ENCODE data around the gene SRGN.

SRGN gene

DNA sequence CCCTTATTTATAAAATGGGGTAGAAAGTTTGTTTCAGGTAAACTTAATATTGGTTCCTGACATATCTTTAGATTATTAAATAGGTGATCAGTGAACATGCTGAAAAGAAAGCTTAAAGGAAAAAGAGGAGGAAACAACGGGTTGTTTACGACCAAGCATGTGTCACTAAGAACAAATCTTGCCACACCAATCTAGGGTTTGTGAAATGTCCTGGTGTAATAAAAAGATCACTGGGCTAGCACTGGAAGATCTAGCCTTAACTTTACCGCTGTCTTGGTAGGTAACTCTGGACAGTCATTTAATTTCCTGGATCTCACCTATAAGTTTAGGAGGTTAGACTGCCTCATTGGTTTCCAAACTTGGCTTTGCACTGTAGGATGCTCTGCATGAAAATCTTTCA, 55.1 kb downstream of the SRGN start:
- DNase-seq: no peak

DNA sequence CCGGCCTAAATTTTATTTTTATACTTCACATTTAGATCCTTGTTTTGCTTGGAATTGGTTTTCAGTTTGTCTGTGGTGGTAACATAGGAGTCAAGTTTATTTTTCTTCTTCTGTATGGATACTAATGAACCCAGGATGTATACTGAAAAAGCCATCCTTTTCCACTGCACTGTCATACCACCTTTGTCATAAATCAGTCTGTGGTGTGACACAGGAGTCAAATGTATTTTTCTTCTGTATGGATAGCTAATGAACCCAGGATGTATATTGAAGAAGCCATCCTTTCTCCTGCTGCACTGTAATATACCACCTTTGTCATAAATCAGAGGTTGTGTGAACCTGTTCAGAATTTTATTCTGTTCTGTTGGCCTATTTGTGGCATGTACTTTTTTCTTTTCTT, 57.4 kb downstream of the SRGN start:
- DNase-seq: no peak

DNA sequence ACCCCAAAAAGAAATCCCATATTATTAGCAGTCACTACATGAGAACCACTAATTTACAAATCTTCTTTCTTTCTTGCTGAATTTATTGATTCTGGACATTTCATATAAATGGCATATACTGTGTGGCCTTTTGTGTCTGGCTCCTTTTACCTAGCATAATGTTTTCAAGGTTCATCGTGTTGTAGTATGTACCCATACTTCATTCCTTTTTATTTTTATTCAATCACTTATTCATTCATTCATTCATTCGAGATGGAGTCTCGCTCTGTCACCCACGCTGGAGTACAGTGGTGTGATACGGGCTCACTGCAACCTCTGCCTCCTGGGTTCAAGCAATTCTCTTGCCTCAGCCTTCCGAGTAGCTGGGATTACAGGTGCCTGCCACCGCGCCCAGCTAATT, 58.0 kb downstream of the SRGN start:
- no peak for DNase-seq

DNA sequence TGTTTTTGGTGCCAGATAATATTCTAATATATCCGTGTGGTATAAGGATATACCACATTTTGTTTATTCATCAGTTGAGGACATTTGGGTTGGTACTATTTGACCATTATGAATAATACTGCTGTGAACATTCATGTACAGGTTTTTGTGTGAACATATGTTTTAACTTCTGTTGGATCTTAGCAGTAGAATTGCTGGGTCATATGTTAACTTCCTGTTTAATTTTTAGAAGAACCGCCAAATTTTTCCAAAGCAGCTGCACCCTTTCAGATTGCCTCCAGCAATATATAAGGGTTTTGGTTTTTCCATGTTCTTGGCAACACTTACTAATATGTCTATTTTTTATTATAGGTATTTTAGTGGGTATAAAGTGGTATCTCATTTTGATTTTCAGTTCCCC, 58.9 kb downstream of the SRGN start:
- no peak for DNase-seq

DNA sequence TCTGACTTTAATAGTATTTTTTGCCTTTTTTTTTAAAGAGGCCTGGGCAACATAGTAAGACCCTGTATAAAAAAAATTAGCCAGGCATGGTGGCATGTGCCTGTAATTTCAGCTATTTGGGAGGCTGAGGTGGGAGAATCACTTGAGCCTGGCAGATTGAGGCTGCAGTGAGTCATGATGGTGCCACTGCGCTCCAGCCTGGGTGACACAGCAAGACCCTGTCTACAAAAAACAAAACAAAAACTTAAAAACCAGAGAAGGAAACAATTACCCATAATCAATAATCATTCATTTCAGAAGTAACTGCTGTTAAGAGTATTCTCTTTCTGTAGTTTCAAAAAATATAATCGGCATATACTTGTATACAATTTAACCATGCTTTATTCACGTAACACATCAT, 64.1 kb downstream of the SRGN start:
- no peak for DNase-seq

DNA sequence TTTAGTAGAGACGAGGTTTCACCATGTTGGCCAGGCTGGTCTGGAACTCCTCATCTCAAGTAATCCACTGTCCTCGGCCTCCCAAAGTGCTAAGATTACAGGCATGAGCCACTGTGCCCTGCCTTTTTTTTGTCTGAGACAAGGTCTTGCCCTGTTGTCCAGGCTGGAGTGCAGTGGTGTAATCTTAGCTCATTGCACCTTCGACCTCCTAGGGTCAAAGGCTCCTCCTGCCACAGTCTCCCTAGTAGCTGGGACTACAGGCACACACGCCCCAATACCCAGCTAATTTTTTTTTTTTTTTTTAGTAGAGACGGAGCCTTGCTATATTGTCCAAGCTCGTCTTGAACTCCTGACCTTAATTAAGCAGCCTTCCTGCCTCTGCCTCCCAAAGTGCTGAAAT, 65.3 kb downstream of the SRGN start:
- DNase-seq: no peak

All from NCI-H146 (cell line).